Lower lobe of right lung (tissue), 2 donors: ENCODE data around the gene SYT3. TPM values are rescaled to one million over a fixed set of nuclear protein-coding genes. Genes with fewer than 3 reads are reported as not detected.

Source experiments
- ATAC-seq, 2 donors: fragments of 200-7000 bp; cut with Tn5 transposase; one replicate each; pipeline ENCODE4 v1.9.1; 2020 to 2022; ENCODE audit warnings: mild to moderate bottlenecking in 2 of 2, moderate library complexity in 2 of 2
- DNase-seq: peaks from one replicate; pipeline ENCODE4 v3.0.0-alpha.2; 2020
- H3K27ac ChIP-seq: fragments of 200-600 bp; one replicate; pipeline ENCODE4 v1.8.0; 2022
- H3K27me3 ChIP-seq: fragments of 200-600 bp; one replicate; pipeline ENCODE4 v1.8.0; 2022; ENCODE audit warnings: low read depth
- H3K36me3 ChIP-seq: fragments of 200-600 bp; one replicate; pipeline ENCODE4 v1.8.0; 2022; ENCODE audit warnings: mild to moderate bottlenecking
- H3K4me1 ChIP-seq: fragments of 200-600 bp; one replicate; pipeline ENCODE4 v1.8.0; 2022
- H3K4me3 ChIP-seq: fragments of 200-600 bp; one replicate; pipeline ENCODE4 v1.8.0; 2022; ENCODE audit warnings: mild to moderate bottlenecking
- H3K9me3 ChIP-seq: fragments of 200-600 bp; one replicate; pipeline ENCODE4 v1.8.0; 2022
- CTCF ChIP-seq: fragments of 200-600 bp; IDR thresholded peaks from one replicate; pipeline ENCODE4 v1.8.0; 2022; ENCODE audit warnings: antibody characterized with exemption, mild to moderate bottlenecking
- intact Hi-C: fragments of 100-400 bp; cut with DNase I; formaldehyde crosslinking; loops from one replicate; pipeline ENCODE4 v1.11.0; 2022
- total RNA-seq: library from RNA; stranded (reverse); fragmentation: NEBNext Ultra II Directional; extraction: Animal tissue kit (Norgen Biotek cat#: 25700); gene quantifications from one replicate; pipeline ENCODE4 v1.2.1, GENCODE V29; 2021
- donor health status: DM: no; HTN: yes; CAD: no; lungs with severe emphysema.

SYT3 gene
- total RNA-seq, 1 donor from 2014 or later, result 1.2 TPM

- Histone ChIP-seq H3K36me3 (no peaks in the 10 kb centered on the region), H3K4me1 (no peaks in the 10 kb centered on the region), H3K27ac (no peak overlapping the region), H3K27me3 (peaks cover 32% of the 10 kb centered on the region), H3K9me3 (no peaks in the 10 kb centered on the region), H3K4me3 (no peak overlapping the region)
- TF ChIP-seq CTCF, result no peak
- no peak for ATAC-seq
- DNase-seq, result no peak
- intact Hi-C loops, result no loop called here
These were observed 38.0 kb upstream of the SYT3 start for GRCh38 chr19:50677636-50678035.

- DNase-seq, result no peak
- H3K4me3 ChIP-seq, result no peak overlapping the region
- H3K27me3 ChIP-seq, result peaks cover 32% of the 10 kb centered on the region
- no peak overlapping the region for H3K27ac ChIP-seq
- no peaks in the 10 kb centered on the region for H3K36me3 ChIP-seq
- no peak for ATAC-seq
- intact Hi-C loops, result no loop called here
- H3K4me1 ChIP-seq, result no peaks in the 10 kb centered on the region
- no peak for TF ChIP-seq CTCF
- no peaks in the 10 kb centered on the region for H3K9me3 ChIP-seq
These were observed 37.0 kb upstream of the SYT3 start for GRCh38 chr19:50676625-50677197.

GRCh38 chr19:50673118-50673517 is 33.4 kb upstream of the SYT3 start:
- H3K36me3 ChIP-seq, result no peaks in the 10 kb centered on the region
- no peak for ATAC-seq
- peaks cover 54% of the 10 kb centered on the region for H3K27me3 ChIP-seq
- no peak overlapping the region for H3K4me3 ChIP-seq
- no peaks in the 10 kb centered on the region for H3K9me3 ChIP-seq
- intact Hi-C loops, result no loop called here
- DNase-seq, result no peak
- TF ChIP-seq CTCF, result no peak
- no peaks in the 10 kb centered on the region for H3K4me1 ChIP-seq
- H3K27ac ChIP-seq, result no peak overlapping the region

- no peak for TF ChIP-seq CTCF
- DNase-seq (no peak), ATAC-seq (no peak)
- peaks cover 78% of the 10 kb centered on the region for H3K27me3 ChIP-seq
- no peaks in the 10 kb centered on the region for H3K4me1 ChIP-seq
- H3K36me3 ChIP-seq, result no peaks in the 10 kb centered on the region
- intact Hi-C loops, result no loop called here
- no peak overlapping the region for H3K27ac ChIP-seq
- no peak overlapping the region for H3K4me3 ChIP-seq
- H3K9me3 ChIP-seq, result no peaks in the 10 kb centered on the region
These were observed 30.4 kb upstream of the SYT3 start for GRCh38 chr19:50670102-50670380.

GRCh38 chr19:50669302-50670101 is 29.8 kb upstream of the SYT3 start:
- Histone ChIP-seq H3K9me3 (no peaks in the 10 kb centered on the region), H3K4me1 (no peaks in the 10 kb centered on the region), H3K27ac (no peak overlapping the region), H3K36me3 (no peaks in the 10 kb centered on the region), H3K27me3 (peaks cover 78% of the 10 kb centered on the region), H3K4me3 (no peak overlapping the region)
- DNase-seq (no peak), ATAC-seq (peak in 1 of 2 donors; percentile 16)
- intact Hi-C loops, result no loop called here
- TF ChIP-seq CTCF, result peak; percentile 76
